GM23338 (cell line): ENCODE data around the gene TOX2. TPM values are rescaled to one million over a fixed set of nuclear protein-coding genes. Genes with fewer than 3 reads are reported as not detected.

Source experiments
- ATAC-seq: fragments of 200-7000 bp; cut with Tn5 transposase; 3 replicates; pipeline ENCODE4 v1.9.1; 2020
- DNase-seq: peaks from one replicate; pipeline ENCODE4 v3.0.0-alpha.2; 2015; ENCODE audit warnings: low spot score
- H2AFZ ChIP-seq: fragments of 200-600 bp; sonication (generic); 2 replicates; pipeline ENCODE4 v1.8.0; 2016; ENCODE audit warnings: antibody characterized with exemption, mild to moderate bottlenecking, moderate library complexity
- H3F3A ChIP-seq: fragments of 200-600 bp; sonication (generic); replicated peaks from 2 replicates; pipeline ENCODE4 v1.8.0; 2017; ENCODE audit warnings: antibody characterized with exemption, mixed run types, low read depth
- H3K27ac ChIP-seq: fragments of 200-600 bp; sonication (generic); 2 replicates; pipeline ENCODE4 v1.6.1; 2016; ENCODE audit warnings: low read depth
- H3K27me3 ChIP-seq: fragments of 200-600 bp; sonication (generic); 2 replicates; pipeline ENCODE4 v1.8.0; 2016; ENCODE audit warnings: mild to moderate bottlenecking, mixed run types, moderate library complexity; ENCODE audit not compliant: insufficient read depth
- H3K36me3 ChIP-seq: fragments of 200-600 bp; sonication (generic); 2 replicates; pipeline ENCODE4 v1.8.0; 2016; ENCODE audit warnings: mild to moderate bottlenecking; ENCODE audit not compliant: insufficient read depth
- H3K4me1 ChIP-seq: fragments of 200-600 bp; sonication (generic); 2 replicates; pipeline ENCODE4 v1.8.0; 2016; ENCODE audit warnings: mild to moderate bottlenecking, moderate library complexity; ENCODE audit not compliant: insufficient read depth
- H3K4me2 ChIP-seq: fragments of 200-600 bp; sonication (generic); 2 replicates; pipeline ENCODE4 v1.7.1; 2017; ENCODE audit warnings: mixed run types
- H3K4me3 ChIP-seq: fragments of 200-600 bp; sonication (generic); 2 replicates; pipeline ENCODE4 v1.6.1; 2016; ENCODE audit warnings: mixed run types
- H3K79me2 ChIP-seq: fragments of 200-600 bp; sonication (generic); replicated peaks from 2 replicates; pipeline ENCODE4 v1.8.0; 2017; ENCODE audit warnings: mild to moderate bottlenecking; ENCODE audit not compliant: insufficient read depth
- H3K9me2 ChIP-seq: fragments of 200-600 bp; sonication (generic); 2 replicates; pipeline ENCODE4 v1.8.0; 2017; ENCODE audit not compliant: insufficient read depth
- H4K20me1 ChIP-seq: fragments of 200-600 bp; sonication (generic); replicated peaks from 2 replicates; pipeline ENCODE4 v1.8.0; 2017; ENCODE audit warnings: mild to moderate bottlenecking; ENCODE audit not compliant: insufficient read depth
- H3K27ac Mint-ChIP-seq: 2 replicates; pipeline ENCODE4 v1.8.0; 2020; ENCODE audit warnings: inconsistent platforms, mild to moderate bottlenecking, moderate library complexity, mixed read lengths
- H3K27me3 Mint-ChIP-seq: 3 replicates; pipeline ENCODE4 v1.8.0; 2022; ENCODE audit warnings: low read depth, mild to moderate bottlenecking, moderate library complexity, mixed read lengths, inconsistent platforms; ENCODE audit not compliant: insufficient read depth, poor library complexity
- H3K36me3 Mint-ChIP-seq: 3 replicates; pipeline ENCODE4 v1.8.0; 2021; ENCODE audit warnings: low read depth, mild to moderate bottlenecking, inconsistent platforms, moderate library complexity, mixed read lengths
- H3K4me1 Mint-ChIP-seq: 3 replicates; pipeline ENCODE4 v1.8.0; 2020; ENCODE audit warnings: mild to moderate bottlenecking, inconsistent platforms, mixed read lengths
- H3K4me3 Mint-ChIP-seq: 3 replicates; pipeline ENCODE4 v1.8.0; 2021; ENCODE audit warnings: moderate library complexity, mild to moderate bottlenecking, inconsistent platforms, mixed read lengths
- H3K9me3 Mint-ChIP-seq: 3 replicates; pipeline ENCODE4 v1.8.0; 2020; ENCODE audit warnings: moderate library complexity, mild to moderate bottlenecking, inconsistent platforms, mixed read lengths
- CREB1 ChIP-seq: fragments of 250-450 bp; sonication (Bioruptor Pico); IDR thresholded peaks from 2 replicates; pipeline ENCODE4 v1.5.0; 2020; ENCODE audit warnings: low read depth, mild to moderate bottlenecking, moderate library complexity
- ETS1 ChIP-seq: IDR thresholded peaks from 2 replicates; pipeline ENCODE4 v1.6.1; 2016; ENCODE audit warnings: antibody characterized with exemption
- EZH2 ChIP-seq: fragments of 200-600 bp; sonication (generic); IDR thresholded peaks from one replicate; pipeline ENCODE4 v1.8.0; 2017; ENCODE audit warnings: antibody characterized with exemption, mild to moderate bottlenecking, low read depth; ENCODE audit not compliant: unreplicated experiment
- JUNB ChIP-seq: IDR thresholded peaks from one replicate; pipeline ENCODE4 v1.6.1; 2016; ENCODE audit warnings: antibody characterized with exemption; ENCODE audit not compliant: unreplicated experiment
- POLR2AphosphoS5 ChIP-seq: IDR thresholded peaks from 2 replicates; pipeline ENCODE4 v1.6.1; 2016; ENCODE audit warnings: antibody characterized with exemption, low read depth
- REST ChIP-seq: IDR thresholded peaks from one replicate; pipeline ENCODE4 v1.6.1; 2018; ENCODE audit warnings: antibody characterized with exemption; ENCODE audit not compliant: unreplicated experiment
- ZNF114 ChIP-seq: fragments of 250-450 bp; sonication (Bioruptor Pico); IDR thresholded peaks from 2 replicates; pipeline ENCODE4 v1.5.0; 2020; ENCODE audit warnings: mild to moderate bottlenecking, moderate library complexity
- ZNF331 ChIP-seq: fragments of 250-450 bp; sonication (Bioruptor Pico); IDR thresholded peaks from 2 replicates; pipeline ENCODE4 v1.5.0; 2020; ENCODE audit warnings: low read depth, mild to moderate bottlenecking, moderate library complexity
- ZNF462 ChIP-seq: fragments of 250-450 bp; sonication (Bioruptor Pico); IDR thresholded peaks from 2 replicates; pipeline ENCODE4 v1.5.0; 2020; ENCODE audit warnings: mild to moderate bottlenecking, moderate library complexity
- long read RNA-seq: library from polyadenylated mRNA; unstranded; transcript quantifications from one replicate; pipeline ENCODE4 v2.0.0, GENCODE V29; 2020; ENCODE audit not compliant: unreplicated experiment
- polyA plus RNA-seq: library from polyadenylated mRNA; unstranded; fragments of >200 nt; fragmentation: Nextera tagmentation; extraction: Ambion mirVana; gene quantifications from 2 replicates; pipeline ENCODE4 v1.2.1, GENCODE V29; 2016
- total RNA-seq: library from RNA; depleted of rRNA; stranded (reverse); fragments of >200 nt; shearing (Covaris generic); gene quantifications from 2 replicates; pipeline ENCODE4 v1.2.3, GENCODE V29; 2014; rRNA removed

The TOX2 gene
- total RNA-seq (0.54 and 1.5 TPM in 2 replicates), polyA plus RNA-seq (1.3 and 1.4 TPM in 2 replicates)
- long read RNA-seq, partial matches to known transcripts, result 1 of 2 reads
- long read RNA-seq, other reads (novel, unspliced or antisense), result 1 of 2 reads

GRCh38 chr20:43914311-43915210 is at the start of gene TOX2:
TOX2 (plus strand) TSS chr20:43914852; CDS start chr20:43914892, 40 bp downstream.
- Histone ChIP-seq H4K20me1 (no peaks in the 10 kb centered on the region), H2AFZ (peak within 1 kb of the TSS; percentile 98), H3K4me3 (peak within 1 kb of the TSS; percentile 69), H3K27me3 (peaks cover 54% of the 10 kb centered on the region), H3K4me1 (no peaks in the 10 kb centered on the region), H3K79me2 (no peaks in the 10 kb centered on the region), H3F3A (no peaks in the 10 kb centered on the region), H3K4me2 (peak within 1 kb of the TSS; percentile 88), H3K36me3 (no peaks in the 10 kb centered on the region), H3K9me2 (no peaks in the 10 kb centered on the region), H3K27ac (no peak within 1 kb of the TSS)
- Mint-ChIP-seq H3K36me3 (no peaks in the 10 kb centered on the region), H3K9me3 (peaks cover 11% of the 10 kb centered on the region), H3K27me3 (peaks cover 28% of the 10 kb centered on the region), H3K4me3 (peak within 1 kb of the TSS; percentile 82), H3K4me1 (peaks cover 16% of the 10 kb centered on the region; the same call in 2 of the 3 replicates), H3K27ac (no peak within 1 kb of the TSS)
- TF ChIP-seq ZNF114 (no peak), JUNB (no peak), ETS1 (no peak), REST (no peak), ZNF331 (CRISPR knock-in tag) (no peak), EZH2 (no peak)
- peak; percentile 52 for ATAC-seq
- peak; percentile 55 for DNase-seq

GRCh38 chr20:43868091-43868490 is 46.6 kb upstream of the TOX2 start:
- H3K9me2 ChIP-seq, result no peaks in the 10 kb centered on the region
- H3K27me3 ChIP-seq, result no peaks in the 10 kb centered on the region
- no peaks in the 10 kb centered on the region for H3F3A ChIP-seq
- no peak overlapping the region for H3K4me3 ChIP-seq
- no peaks in the 10 kb centered on the region for H3K36me3 ChIP-seq
- Mint-ChIP-seq H3K27ac (no peak overlapping the region), H3K27me3 (no peaks in the 10 kb centered on the region), H3K9me3 (no peaks in the 10 kb centered on the region), H3K4me3 (no peak overlapping the region), H3K4me1 (no peaks in the 10 kb centered on the region), H3K36me3 (no peaks in the 10 kb centered on the region; the same call in 2 of the 3 replicates)
- H3K79me2 ChIP-seq, result no peaks in the 10 kb centered on the region
- H3K27ac ChIP-seq, result no peak overlapping the region
- H3K4me2 ChIP-seq, result no peak overlapping the region
- no peaks in the 10 kb centered on the region for H4K20me1 ChIP-seq
- H3K4me1 ChIP-seq, result no peaks in the 10 kb centered on the region
- ATAC-seq (no peak), DNase-seq (no peak)
- H2AFZ ChIP-seq, result no peak overlapping the region
- TF ChIP-seq POLR2AphosphoS5 (no peak), ZNF462 (CRISPR knock-in tag) (no peak), CREB1 (no peak), EZH2 (no peak)
